BE2C (cell line): ENCODE results near the gene CHKA.

Experiments
- DNase-seq: peaks from one replicate; pipeline ENCODE4 v3.0.0-alpha.2; 2020
- H3K27me3 ChIP-seq: fragments of 250-450 bp; sonication (Bioruptor Pico); 2 replicates; pipeline ENCODE4 v1.5.1; 2020; ENCODE audit warnings: mild to moderate bottlenecking
- H3K36me3 ChIP-seq: fragments of 250-450 bp; sonication (Bioruptor Pico); 2 replicates; pipeline ENCODE4 v1.5.1; 2020; ENCODE audit warnings: mild to moderate bottlenecking
- H3K4me1 ChIP-seq: fragments of 250-450 bp; sonication (Bioruptor Pico); 2 replicates; pipeline ENCODE4 v1.5.1; 2020
- H3K4me3 ChIP-seq: 2 replicates; pipeline ENCODE4 v1.5.1; 2011; ENCODE audit warnings: low read depth, low read length
- H3K9me3 ChIP-seq: fragments of 250-450 bp; sonication (Bioruptor Pico); 2 replicates; pipeline ENCODE4 v1.5.1; 2020
- TF ChIP-seq, protein P1 (sequence below): IDR thresholded peaks from 2 replicates; pipeline ENCODE4 v1.5.1; 2012; ENCODE audit warnings: mild to moderate bottlenecking, low read depth, low read length

CHKA gene

DNA sequence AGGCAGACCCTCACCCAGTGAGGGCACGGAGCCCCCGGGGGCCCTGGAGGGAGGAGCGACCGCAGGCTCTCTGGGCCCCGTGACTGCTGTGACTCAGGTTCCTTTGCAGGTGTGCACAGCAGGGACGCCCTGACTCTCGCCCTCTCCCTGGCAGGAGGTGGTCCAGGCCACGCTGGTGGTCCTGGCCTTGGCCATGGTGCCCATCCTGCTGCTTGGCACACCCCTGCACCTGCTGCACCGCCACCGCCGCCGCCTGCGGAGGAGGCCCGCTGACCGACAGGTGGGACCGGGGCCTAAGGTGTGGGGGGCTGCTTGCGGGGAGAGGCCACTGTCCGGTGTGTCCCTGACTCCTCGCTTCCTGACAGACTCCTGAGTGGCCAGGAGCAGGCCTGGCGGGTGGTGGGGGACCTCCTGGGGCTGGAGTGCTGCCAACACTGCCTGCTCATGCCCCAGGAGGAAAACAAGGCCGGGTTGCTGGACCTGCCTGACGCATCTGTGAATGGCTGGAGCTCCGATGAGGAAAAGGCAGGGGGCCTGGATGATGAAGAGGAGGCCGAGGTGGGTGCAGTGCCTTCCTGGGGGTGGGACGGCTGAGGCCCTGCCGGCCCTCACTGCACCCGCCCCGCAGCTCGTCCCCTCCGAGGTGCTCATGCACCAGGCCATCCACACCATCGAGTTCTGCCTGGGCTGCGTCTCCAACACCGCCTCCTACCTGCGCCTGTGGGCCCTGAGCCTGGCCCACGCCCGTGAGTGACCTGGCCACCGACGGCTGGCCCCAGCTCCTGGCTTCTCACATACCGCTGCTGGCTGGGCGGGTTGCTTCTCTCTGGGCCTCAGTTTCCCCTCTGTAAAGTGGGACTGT lies 71.4 kb downstream of the CHKA start:
- Histone ChIP-seq H3K4me1 (peaks cover 4% of the 10 kb centered on the region; the same call in 1 of the 2 replicates), H3K36me3 (peaks cover 3% of the 10 kb centered on the region; the same call in 1 of the 2 replicates), H3K9me3 (no peaks in the 10 kb centered on the region), H3K27me3 (no peaks in the 10 kb centered on the region), H3K4me3 (no peak overlapping the region)
- peak; percentile 32 for DNase-seq
- TF ChIP-seq, protein P1, sequence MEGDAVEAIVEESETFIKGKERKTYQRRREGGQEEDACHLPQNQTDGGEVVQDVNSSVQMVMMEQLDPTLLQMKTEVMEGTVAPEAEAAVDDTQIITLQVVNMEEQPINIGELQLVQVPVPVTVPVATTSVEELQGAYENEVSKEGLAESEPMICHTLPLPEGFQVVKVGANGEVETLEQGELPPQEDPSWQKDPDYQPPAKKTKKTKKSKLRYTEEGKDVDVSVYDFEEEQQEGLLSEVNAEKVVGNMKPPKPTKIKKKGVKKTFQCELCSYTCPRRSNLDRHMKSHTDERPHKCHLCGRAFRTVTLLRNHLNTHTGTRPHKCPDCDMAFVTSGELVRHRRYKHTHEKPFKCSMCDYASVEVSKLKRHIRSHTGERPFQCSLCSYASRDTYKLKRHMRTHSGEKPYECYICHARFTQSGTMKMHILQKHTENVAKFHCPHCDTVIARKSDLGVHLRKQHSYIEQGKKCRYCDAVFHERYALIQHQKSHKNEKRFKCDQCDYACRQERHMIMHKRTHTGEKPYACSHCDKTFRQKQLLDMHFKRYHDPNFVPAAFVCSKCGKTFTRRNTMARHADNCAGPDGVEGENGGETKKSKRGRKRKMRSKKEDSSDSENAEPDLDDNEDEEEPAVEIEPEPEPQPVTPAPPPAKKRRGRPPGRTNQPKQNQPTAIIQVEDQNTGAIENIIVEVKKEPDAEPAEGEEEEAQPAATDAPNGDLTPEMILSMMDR, result no peak

DNA sequence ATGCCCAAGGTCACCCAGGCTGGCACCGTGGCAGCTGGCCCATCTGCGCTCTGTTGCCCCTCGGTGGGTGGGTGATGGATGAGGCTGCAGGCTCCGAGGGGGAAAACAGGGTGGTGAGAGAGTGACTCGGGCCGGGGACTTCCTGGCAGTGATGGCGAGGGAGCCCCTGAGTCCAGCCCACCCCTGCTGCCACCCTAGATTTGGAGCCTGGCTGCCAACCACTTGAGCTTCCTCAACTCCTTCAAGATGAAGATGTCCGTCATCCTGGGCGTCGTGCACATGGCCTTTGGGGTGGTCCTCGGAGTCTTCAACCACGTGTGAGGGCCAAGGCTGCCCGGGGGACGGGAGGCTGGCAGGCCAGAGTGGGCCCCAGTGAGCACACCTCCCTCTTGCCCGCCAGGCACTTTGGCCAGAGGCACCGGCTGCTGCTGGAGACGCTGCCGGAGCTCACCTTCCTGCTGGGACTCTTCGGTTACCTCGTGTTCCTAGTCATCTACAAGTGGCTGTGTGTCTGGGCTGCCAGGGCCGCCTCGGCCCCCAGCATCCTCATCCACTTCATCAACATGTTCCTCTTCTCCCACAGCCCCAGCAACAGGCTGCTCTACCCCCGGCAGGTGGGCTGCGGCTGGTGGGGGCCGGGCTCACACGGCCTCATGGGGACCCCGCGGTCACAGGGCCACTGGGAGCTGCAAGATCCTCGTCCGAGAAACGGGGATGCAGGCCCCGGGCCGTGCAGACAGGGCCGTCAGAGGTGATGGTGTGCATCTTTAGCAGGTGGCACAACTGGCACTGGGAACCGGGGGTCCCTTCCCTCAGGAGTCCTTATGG lies 72.3 kb downstream of the CHKA start:
- H3K9me3 ChIP-seq, result no peaks in the 10 kb centered on the region
- TF ChIP-seq, protein P1, result no peak
- peaks cover 7% of the 10 kb centered on the region for H3K4me1 ChIP-seq
- peaks cover 2% of the 10 kb centered on the region; the same call in 1 of the 2 replicates for H3K36me3 ChIP-seq
- DNase-seq, result peak; percentile 9
- no peak overlapping the region for H3K4me3 ChIP-seq
- no peaks in the 10 kb centered on the region for H3K27me3 ChIP-seq

DNA sequence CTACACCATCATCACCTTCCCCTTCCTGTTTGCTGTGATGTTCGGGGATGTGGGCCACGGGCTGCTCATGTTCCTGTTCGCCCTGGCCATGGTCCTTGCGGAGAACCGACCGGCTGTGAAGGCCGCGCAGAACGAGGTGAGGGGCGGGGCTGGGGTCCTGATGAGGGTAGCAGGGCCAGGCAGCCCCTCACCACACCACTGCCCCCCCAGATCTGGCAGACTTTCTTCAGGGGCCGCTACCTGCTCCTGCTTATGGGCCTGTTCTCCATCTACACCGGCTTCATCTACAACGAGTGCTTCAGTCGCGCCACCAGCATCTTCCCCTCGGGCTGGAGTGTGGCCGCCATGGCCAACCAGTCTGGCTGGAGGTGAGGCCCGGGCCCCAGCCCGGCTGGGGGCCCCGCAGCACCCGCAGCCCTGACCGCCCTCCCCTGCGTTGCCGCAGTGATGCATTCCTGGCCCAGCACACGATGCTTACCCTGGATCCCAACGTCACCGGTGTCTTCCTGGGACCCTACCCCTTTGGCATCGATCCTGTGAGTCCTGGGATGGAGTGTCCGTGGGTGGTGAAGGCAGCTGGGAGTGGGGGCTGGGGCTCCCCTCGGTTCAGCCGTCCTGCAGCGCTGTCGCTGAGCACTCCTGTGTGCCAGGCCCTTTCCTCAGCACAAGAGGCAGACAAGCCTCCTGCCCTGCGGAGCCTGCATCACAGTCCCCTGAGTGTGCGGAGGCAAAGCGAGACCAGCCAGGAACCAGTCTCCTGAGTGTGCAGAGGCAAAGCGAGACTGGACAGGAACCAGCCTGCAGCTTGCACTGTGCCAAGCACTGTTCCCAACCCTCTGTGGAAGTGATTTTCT lies 73.5 kb downstream of the CHKA start:
- Histone ChIP-seq H3K27me3 (no peaks in the 10 kb centered on the region), H3K4me1 (peaks cover 16% of the 10 kb centered on the region), H3K4me3 (no peak overlapping the region), H3K9me3 (no peaks in the 10 kb centered on the region), H3K36me3 (peaks cover 2% of the 10 kb centered on the region; the same call in 1 of the 2 replicates)
- TF ChIP-seq, protein P1, result no peak
- DNase-seq, result peak; percentile 10

DNA sequence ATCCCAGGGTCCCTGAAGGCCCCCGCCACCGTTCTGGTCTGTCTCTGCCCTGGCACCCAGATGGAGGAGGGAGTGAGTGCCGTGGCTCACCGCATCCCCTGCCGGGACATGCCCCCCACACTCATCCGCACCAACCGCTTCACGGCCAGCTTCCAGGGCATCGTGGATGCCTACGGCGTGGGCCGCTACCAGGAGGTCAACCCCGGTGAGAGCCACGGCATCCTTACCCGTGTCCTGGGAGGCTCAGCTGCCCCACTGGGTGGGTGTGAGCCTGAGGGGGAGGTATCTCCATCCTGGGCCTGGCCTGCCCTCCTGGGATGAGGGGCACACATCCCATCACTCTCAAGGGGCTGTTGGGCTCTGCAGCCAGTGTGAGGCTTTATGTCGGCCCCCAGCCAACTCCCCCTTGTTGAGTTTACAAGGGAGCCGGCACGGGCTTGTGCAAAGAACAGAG lies 76.3 kb downstream of the CHKA start:
- DNase-seq, result peak; percentile 11
- Histone ChIP-seq H3K4me3 (no peak overlapping the region), H3K4me1 (peaks cover 30% of the 10 kb centered on the region), H3K9me3 (no peaks in the 10 kb centered on the region), H3K36me3 (no peaks in the 10 kb centered on the region), H3K27me3 (no peaks in the 10 kb centered on the region)
- TF ChIP-seq, protein P1, result no peak

DNA sequence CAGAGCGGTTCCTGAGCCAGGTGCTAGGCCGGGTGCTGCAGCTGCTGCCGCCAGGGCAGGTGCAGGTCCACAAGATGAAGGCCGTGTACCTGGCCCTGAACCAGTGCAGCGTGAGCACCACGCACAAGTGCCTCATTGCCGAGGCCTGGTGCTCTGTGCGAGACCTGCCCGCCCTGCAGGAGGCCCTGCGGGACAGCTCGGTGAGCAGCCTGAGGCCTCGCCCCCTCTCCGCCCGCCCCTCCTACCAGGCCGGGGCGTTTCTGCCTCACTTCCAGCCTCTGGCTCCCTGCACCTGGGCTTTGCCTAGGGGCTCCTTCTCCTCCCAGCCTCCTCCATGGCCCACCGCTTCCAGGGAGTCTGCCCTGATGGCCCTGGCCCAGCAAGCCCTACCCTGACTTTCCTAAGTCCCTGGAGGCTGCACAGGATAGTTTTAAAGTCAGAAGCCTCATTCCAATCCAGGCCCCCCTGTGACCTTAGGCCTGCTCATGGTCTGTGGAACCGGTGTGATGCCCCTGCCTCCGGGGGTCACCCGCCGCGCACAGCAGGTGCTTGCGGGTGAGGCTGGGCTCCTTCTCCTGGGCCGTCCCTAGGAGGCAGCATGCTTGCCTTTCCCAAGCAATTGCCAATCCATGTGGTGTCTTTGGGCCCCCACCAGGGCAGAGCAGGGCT lies 76.9 kb downstream of the CHKA start:
- Histone ChIP-seq H3K4me1 (peaks cover 33% of the 10 kb centered on the region), H3K4me3 (peak overlapping the region; percentile 46; the same call in 1 of the 2 replicates), H3K36me3 (no peaks in the 10 kb centered on the region), H3K27me3 (no peaks in the 10 kb centered on the region), H3K9me3 (no peaks in the 10 kb centered on the region)
- TF ChIP-seq, protein P1, result peak; percentile 25; the same call in 1 of the 2 replicates
- peak; percentile 46 for DNase-seq
